ENCODE results near the gene IRGQ. TPM values are rescaled to one million over a fixed set of nuclear protein-coding genes. Genes with fewer than 3 reads are reported as not detected.
"Not testable (repeated sequence)": the region's sequence is repeated elsewhere in the genome, so short reads cannot be mapped to it uniquely, and the experiment has no call there.

The IRGQ gene
- total RNA-seq, 4 donors from 2014 or later: 10.7 to 28.8 (median 18.5) TPM

DNA sequence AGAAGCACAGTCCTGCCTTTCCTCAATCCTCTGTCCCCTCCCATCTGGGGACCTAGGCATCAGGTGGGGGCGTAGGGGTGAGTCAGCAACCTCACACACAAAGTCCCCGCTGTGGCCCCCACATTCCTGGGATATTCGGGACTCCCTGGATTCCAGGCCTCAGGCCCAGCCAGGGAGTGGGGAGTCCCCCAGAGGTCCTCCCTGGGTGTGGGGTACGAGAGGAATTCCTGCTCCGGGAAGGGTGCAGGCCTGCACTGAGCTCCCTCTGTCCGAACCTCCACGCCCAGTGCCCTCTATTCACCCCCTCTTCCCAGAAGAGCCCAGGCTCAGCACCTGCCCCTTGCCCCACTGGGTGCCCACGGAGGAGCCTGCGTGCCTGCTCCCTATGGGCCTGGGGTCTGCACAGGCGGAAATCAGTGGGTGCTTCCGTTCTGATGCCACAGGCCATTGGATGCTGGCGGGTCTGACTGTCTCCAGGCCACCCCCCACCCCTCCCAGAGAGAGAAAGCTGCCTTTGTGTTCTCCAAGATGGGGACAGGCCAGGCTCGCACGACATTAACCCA, 40.3 kb upstream of the IRGQ start:
- H3K27me3 ChIP-seq: no peaks in the 10 kb centered on the region
- H3K4me3 ChIP-seq: no peak overlapping the region
- H3K27ac ChIP-seq: peak overlapping the region in 1 of 4 donors; percentile 17
- TF ChIP-seq CTCF (IDR thresholded peaks at IDR 0.05): no peak
- TF ChIP-seq POLR2A (IDR thresholded peaks at IDR 0.05): no peak
- no peaks in the 10 kb centered on the region for H3K9me3 ChIP-seq
- no peaks in the 10 kb centered on the region for H3K36me3 ChIP-seq
- no peak for DNase-seq
- H3K4me1 ChIP-seq: peaks cover 0 to 13% (median 6%) of the 10 kb centered on the region in 4 donors

GRCh38 chr19:43635561-43635940, 39.6 kb upstream of the IRGQ start:
- not testable (repeated sequence) for H3K4me3 ChIP-seq, H3K36me3 ChIP-seq, H3K27me3 ChIP-seq, H3K27ac ChIP-seq, H3K9me3 ChIP-seq, DNase-seq
- peaks cover 0 to 13% (median 6%) of the 10 kb centered on the region in 4 donors for H3K4me1 ChIP-seq

- Histone ChIP-seq H3K27me3 (no peaks in the 10 kb centered on the region), H3K4me1 (peaks cover 0 to 7% (median 1%) of the 10 kb centered on the region in 4 donors), H3K27ac (no peak overlapping the region), H3K36me3 (no peaks in the 10 kb centered on the region), H3K9me3 (no peaks in the 10 kb centered on the region), H3K4me3 (no peak overlapping the region)
- no peak for DNase-seq
- TF ChIP-seq CTCF (IDR thresholded peaks at IDR 0.05): no peak
- no peak for TF ChIP-seq POLR2A (IDR thresholded peaks at IDR 0.05)
These were observed 39.1 kb upstream of the IRGQ start for GRCh38 chr19:43634872-43635560.

GRCh38 chr19:43634506-43634871, 38.6 kb upstream of the IRGQ start:
- Histone ChIP-seq H3K36me3 (no peaks in the 10 kb centered on the region), H3K4me3 (no peak overlapping the region), H3K4me1 (peaks cover 0 to 6% (median 0%) of the 10 kb centered on the region in 4 donors), H3K27me3 (no peaks in the 10 kb centered on the region), H3K9me3 (no peaks in the 10 kb centered on the region), H3K27ac (no peak overlapping the region)
- no peak for TF ChIP-seq POLR2A (IDR thresholded peaks at IDR 0.05)
- TF ChIP-seq CTCF (IDR thresholded peaks at IDR 0.05): no peak
- DNase-seq: no peak

- no peaks in the 10 kb centered on the region for H3K9me3 ChIP-seq
- DNase-seq: no peak
- no peak overlapping the region for H3K4me3 ChIP-seq
- H3K4me1 ChIP-seq: peaks cover 0 to 2% (median 0%) of the 10 kb centered on the region in 4 donors
- no peak for TF ChIP-seq POLR2A (IDR thresholded peaks at IDR 0.05)
- no peak for TF ChIP-seq CTCF (IDR thresholded peaks at IDR 0.05)
- H3K36me3 ChIP-seq: no peaks in the 10 kb centered on the region
- H3K27me3 ChIP-seq: no peaks in the 10 kb centered on the region
- no peak overlapping the region for H3K27ac ChIP-seq
These were observed 38.1 kb upstream of the IRGQ start for GRCh38 chr19:43634068-43634467.

DNA sequence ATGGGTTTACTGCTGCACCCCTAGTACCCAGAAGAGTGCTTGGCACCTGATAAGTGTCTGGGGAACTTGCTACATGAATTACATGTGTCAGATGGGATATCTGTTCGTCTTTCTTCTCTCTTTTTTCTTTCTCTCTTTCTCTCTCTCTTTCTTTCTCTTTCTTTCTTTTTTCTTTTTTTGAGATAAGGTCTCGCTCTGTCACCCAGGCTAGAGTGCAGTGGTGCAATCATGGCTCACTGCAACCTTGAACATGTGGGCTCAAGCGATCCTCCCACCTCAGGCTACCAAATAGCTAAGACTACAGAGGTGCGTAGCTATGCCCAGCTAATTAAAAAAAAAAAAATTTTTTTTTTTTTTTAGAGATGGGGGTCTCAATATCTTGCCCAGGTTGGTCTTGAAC, 37.6 kb upstream of the IRGQ start:
- Histone ChIP-seq H3K4me1 (no peaks in the 10 kb centered on the region), H3K27ac (no peak overlapping the region), H3K27me3 (no peaks in the 10 kb centered on the region), H3K36me3 (no peaks in the 10 kb centered on the region), H3K9me3 (no peaks in the 10 kb centered on the region), H3K4me3 (no peak overlapping the region)
- DNase-seq: no peak
- no peak for TF ChIP-seq CTCF (IDR thresholded peaks at IDR 0.05)
- TF ChIP-seq POLR2A (IDR thresholded peaks at IDR 0.05): no peak

Data from Peyer's patch (tissue), 4 donors.